ENCODE data around the gene DNAJB4.
"Not testable (repeated sequence)": the region's sequence is repeated elsewhere in the genome, so short reads cannot be mapped to it uniquely, and the experiment has no call there.

DNAJB4 gene

DNA sequence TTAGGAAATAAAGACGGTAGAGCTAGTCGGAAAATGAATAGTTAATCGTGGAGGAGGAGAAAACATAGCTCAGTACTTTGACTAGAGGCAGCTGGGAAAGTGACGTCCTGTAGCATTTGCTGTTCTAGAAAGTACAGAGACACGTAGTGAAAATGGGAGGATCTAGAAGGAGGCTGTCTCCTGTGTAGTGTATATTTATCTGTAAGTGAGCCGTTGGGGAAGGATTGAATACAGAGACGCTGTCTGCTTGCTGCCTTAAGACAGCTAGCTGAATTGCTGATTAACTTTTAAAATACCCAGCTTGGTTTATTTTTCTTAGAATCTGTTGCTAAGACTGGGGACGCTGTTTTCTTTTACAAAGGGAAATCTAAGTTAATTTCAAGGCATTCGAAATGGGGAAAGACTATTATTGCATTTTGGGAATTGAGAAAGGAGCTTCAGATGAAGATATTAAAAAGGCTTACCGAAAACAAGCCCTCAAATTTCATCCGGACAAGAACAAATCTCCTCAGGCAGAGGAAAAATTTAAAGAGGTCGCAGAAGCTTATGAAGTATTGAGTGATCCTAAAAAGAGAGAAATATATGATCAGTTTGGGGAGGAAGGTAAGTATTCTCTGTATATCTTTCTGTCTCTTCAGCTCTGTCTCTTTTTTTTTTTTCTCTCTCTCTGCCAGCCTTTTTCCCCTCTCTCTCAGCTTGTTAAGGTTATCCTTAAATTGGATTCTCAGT, at the start of gene DNAJB4:
Gene DNAJB4 (plus strand): TSS at position 221 of the 729 bp plus-strand sequence. CDS start 172 bp downstream, at position 393.
- no peak for DNase-seq

DNA sequence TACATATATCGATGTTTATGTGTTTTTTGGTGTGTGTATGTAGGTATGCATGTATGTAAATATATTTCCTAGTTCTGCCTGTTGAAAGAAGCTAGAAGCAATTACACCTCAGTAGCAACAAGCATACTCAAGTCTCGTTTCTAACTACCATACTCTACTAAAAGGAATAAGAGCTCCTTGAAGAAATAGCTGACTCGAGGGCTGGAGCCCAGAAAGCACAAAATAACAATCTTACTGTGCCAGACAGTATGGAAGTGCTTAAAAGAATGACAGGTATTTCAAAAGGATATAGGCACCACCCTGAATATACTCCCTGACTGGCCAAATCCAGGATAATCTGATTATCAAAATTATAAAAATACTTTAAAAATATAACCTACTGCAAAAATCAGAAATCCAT, 49.0 kb upstream of the DNAJB4 start:
- DNase-seq = no peak

DNA sequence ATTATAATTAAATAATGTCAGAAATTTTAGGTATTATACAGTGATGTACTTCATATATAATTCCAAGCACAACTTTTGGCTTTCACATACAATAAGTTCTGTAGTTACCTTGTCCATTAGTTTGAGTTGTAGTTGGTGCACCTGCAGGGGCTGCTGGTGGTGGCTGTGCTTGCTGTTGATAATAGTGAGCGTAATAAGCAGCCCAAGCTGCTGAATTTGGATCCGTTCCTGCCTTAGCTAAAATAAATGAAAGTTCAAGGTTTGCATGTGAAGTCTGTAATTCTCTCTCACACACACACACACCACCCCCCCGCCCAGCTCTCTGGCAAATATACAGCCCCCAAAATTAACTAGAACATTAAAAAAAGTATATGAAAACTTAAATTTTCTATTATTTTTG, 48.3 kb upstream of the DNAJB4 start:
- DNase-seq = no peak

DNA sequence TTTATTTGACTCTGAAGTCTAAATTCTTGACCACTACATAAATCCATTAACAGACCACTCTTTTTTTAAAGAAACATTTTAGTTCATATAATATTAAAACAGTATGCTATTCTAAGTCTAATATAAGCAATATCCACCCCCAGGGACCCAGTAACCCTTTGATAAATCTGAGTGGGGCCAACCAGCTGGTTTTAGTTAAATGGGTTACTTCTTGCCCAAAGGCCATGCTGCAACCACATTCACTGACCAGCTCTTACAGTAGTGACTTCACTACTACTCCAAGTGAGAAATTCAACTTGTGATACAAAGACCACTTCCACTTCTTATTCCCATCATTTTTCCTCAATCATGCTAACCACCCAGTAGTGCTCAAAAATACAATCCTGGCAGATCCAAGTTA, 46.3 kb upstream of the DNAJB4 start:
- DNase-seq = no peak

DNA sequence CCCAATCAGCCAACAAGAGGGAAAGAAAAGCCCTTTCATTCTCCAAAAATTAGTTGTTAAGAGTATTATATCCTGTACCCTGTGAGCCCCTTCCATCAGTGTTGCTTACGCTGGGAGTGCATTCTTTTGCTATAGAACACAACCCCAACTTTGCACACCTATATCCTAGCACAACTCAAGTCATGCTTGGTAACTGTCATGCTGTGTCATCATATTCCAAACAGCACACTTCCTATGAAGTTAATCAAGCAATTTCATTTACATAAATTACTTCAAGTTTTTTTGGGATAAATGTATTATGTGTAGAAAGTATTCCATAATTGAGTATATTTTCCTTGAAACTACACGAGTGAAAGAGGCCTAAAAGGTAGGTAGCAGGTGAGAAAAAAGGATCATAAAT, 45.9 kb upstream of the DNAJB4 start:
- no peak for DNase-seq

DNA sequence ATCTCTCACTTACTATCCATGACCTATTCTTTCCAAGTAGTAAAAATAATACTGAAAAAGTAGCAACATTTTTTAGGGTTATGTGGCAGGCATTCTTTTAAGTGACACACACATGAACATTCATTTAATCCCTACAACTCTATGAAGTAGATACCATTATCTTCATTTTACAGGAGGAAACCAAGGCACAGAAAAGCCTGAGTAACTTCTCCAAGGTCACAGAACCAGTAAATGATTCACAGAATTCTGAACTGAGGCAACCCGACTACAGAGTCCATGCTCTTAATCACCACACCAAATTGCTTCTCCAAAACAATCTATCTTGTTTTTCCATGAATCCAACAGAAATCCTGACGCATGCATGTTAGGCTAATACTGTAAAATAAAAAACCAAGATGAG, 43.3 kb upstream of the DNAJB4 start:
- no peak for DNase-seq

DNA sequence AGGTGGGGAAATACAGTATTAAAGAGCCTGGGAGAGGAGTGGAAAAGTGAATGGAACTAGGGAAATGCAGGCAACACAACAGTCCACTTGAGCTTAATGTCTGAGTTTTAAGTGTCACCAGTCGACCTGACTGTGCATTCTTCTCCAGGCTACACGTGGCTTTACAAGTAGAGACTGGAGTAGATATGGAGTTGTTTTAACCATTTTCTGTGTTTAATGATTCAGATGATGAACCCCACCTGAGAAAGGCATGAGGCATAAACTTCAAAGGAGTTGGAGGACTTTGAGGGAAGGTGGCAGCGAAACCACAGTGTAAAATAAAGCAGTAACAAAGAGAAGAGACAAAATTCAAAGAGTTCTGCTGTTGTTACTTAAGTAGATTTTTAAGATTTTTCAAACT, 38.4 kb upstream of the DNAJB4 start:
- DNase-seq = no peak

DNA sequence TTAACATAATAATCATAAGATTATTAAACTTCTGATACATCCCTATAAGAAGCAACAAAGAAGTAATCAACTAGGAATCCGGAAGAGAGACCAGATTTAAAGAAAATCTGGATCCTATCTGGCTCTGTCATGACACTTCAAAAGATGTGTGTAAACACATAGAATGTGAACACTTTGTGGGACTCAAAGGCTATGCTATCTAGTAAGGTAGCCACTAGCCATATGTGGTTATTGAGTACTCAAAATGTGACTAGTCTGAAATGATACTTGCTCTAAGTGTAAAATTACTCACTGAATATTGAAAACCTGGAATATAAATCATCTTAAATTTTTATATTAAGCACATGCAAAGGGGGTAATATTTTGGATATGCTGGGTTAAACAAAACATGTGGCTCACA, 34.5 kb upstream of the DNAJB4 start:
- no peak for DNase-seq

DNA sequence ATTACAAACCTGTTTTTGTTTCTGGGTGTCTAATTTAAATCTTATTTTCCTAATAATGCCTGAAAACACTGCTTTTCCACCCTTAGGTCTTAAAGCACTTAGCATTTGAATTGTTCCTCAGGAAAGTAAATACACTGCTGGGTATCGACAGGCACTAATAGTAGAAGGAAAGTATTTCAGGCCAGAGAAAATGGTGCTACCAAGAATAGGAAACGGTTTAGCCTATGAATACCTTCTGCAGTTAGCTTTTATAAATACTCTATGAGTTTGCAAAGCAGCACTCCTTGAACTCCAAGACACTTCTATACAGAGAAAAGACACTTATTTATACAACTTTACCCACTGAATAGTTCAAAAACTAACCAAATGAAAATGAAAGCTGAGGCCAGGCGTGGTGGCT, 32.7 kb upstream of the DNAJB4 start:
- DNase-seq = no peak

DNA sequence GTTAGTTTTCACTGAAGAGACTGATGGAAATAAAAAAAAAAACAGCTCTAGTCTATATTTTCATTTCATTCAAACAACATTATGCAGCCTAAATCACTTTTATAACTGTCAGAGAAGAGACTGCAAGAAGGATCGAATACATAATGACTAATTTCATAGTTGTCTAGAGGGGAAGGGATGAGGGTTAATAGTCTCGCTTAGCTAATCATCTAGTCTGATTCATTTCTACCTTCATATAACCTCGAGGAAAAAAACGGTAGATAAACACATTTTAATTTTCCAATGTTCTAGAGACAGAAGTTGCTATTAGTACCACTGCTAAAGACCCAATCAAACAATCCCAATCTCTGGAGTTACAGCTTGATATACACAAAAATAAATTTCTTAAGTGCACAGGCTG, 29.4 kb upstream of the DNAJB4 start:
- DNase-seq = no peak

DNA sequence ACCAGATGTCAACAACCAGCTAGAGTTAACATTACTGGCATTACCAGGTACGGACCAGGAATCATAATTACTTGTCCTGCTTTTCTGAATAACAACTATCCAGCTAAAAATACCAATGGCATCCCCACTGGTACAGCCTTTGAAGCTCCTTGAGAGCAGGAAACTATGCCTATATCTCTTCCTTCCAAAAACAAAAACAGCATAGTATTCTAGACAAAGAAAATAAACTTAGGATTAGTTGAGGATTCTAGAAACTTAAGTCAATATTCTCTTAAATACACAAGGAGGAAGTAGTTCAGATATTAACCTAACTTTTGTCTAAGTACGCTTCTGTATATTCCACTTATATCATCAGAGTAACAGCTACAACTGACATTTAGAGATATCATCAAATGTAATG, 28.8 kb upstream of the DNAJB4 start:
- no peak for DNase-seq

DNA sequence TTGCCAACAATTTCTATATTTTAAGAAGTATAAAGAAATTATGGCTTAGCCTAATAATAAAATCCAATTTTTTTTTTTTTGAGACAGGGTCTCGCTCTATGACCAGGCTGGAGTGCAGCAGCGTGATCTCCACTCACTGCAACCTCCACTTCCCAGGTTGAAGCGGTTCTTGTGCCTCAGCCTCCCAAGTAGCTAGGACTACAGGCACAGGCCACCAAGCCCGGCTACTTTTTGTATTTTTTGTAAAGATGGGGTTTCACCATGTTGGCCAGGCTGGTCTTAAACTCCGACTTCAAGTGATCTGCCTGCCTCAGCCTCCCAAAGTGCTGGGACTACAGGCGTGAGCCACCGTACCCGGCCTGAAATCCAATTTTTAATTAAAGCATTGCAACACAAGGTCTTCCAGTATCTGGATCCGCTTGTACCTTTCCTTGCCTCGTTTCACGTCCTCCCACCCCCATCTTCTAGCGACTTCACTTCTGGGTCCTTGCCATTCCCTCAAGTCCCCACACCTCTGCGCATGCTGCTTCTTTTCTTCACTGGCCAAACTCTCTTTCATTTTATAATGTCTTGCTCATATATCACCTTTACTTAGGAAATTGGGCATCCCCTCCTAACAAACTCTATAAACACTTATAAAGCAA, 28.2 kb upstream of the DNAJB4 start:
- no peak for DNase-seq

DNA sequence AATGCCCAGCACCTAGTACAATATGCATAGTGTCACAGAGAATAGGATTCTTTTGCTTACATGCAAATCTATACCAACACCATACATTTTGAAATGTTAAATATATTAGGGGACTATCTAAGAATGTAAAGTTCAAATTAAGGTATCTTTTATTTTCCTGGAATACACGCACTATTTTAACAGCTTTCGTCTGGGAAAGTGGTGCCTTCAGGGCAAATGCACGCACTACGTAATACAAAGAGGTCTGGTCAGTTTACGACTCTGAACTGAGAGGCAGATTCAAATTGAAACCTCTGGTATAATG, 26.8 kb upstream of the DNAJB4 start:
- DNase-seq = no peak

DNA sequence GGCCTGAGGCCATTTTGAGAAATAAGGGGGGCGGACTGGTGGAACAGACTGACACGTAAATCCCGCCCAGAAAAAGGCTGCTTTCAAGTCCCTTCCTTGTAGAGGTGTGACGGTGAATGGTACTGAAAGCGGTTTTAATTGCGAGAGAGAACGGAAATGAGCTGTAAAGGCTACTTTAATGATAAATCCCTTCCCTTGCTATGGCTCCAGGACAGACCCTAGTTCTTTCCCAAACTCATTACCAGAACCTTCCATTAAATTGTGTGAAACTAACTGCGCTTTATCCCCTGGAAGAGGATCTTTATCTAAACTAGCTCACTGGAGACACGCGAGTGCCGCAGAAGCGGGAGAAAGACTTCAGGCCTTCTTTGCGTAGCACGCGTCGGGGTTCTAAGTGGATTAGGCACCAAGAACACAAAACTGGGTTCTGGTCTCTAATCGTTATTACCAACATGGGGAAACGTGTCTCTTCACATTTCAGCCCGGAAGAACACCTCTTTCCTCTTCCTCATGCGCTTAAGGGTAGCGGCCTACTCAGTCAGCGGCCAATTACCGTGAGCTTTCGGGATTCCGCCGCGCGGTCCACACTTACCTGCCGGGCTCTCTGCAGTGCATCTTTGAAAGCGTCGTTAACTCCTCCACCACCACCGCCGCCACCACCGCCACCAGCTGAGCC, 26.3 kb upstream of the DNAJB4 start:
- DNase-seq = peak; percentile 72

DNA sequence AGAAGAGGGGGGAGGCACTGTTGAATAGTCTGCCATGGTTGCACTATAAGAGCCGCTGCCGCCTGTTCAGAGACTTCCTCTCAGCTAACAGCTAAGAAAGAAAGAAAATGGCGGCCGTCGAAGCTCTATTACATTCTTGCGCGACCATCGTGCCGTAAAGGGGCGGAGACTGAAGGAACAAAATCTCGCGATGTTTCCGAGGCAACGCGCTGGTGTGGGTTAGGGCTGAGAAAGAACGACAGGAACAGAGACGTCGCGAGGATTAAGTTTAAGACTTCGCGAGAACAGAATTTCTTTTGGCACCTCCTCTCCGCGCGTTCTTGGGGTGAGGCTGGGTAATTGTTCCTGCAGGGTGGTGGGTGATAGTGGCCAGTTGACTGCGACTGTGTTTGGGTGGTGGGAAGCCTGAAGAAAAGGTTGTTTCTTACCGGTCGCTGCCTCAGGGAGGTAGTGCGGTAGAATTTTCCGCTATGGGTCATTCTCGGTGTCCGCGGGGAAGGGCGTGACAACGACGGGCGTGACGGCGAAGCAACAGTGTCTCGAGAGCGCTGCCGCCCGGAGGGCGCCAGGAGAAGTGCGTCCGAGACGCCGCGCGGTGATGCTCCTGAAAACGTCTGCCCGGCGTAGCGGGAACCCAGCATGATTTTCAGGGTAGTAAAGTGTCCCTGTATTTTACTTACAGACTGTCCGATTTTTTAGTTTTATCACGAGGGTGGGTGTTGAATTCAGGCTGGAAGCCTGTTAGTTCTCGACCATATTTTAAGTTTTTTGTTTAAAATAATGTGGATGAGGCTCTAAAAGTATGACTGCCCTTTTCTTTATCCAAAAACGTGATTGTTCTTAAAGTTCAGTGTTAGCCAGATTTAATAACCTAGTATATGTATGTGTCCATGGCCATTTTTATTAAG, 25.5 kb upstream of the DNAJB4 start, which contains the start of gene FUBP1:
Gene FUBP1 (minus strand): TSS at position 104 of the 908 bp plus-strand sequence. CDS start 68 bp downstream, at position 36.
- DNase-seq = peak; percentile 99

DNA sequence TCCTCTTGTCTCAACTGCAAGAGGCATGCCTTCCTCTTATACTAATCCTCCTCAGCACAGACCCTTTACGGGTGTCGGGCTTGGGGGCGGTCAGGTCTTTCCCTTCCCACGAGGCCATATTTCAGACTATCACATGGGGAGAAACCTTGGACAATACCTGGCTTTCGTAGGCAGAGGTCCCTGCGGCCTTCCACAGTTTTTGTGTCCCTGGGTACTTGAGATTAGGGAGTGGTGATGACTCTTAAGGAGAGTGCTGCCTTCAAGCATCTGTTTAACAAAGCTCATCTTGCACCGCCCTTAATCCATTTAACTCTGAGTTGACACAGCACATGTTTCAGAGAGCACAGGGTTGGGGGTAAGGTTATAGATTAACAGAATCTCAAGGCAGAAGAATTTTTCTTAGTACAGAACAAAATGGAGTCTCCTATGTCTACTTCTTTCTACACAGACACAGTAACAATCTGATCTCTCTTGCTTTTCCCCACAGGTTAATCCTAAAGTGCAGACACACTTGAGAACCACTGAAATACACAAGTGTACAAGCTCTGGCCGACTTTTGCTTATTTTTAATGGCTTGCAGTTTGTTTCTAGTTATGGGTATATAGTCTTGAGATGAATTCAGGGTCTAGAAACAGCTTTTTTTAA, 21.3 kb upstream of the DNAJB4 start:
- DNase-seq = not testable (repeated sequence)

DNA sequence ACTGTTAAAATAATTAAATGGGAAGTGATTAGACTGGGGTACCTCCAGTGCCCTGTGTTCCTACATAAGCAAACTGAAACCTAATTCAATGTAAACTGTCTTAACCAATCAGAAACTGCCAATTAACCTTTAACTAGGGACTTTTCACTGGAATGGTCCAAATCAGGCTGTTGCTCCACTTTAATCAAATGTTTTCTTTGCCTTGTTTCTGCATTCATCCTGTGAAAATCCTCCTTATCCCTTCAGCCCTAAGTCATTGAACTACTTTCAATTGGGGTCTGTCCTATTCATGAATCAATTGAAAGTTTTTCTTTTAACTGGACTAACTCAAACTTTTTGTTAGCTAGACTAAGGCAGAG, 20.8 kb upstream of the DNAJB4 start:
- no peak for DNase-seq

DNA sequence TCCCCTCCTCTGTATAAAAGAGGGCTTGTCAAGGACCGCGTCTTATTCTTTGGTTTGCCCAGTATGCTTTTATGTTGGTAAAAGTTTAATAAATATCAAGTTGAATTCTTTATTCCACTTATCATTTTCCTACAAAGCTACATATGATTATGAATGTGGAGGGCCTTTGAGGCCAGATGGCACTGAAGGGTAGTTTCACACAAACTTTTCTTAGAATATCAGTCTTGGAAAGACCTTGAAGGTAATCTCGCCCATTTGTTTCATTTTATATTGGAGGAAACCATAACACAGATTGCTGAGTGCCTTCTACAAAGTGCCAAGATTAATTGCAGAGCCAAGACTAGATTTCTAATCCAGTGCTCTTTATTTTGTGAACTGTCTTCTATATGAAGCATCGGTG, 20.1 kb upstream of the DNAJB4 start:
- DNase-seq = no peak

DNA sequence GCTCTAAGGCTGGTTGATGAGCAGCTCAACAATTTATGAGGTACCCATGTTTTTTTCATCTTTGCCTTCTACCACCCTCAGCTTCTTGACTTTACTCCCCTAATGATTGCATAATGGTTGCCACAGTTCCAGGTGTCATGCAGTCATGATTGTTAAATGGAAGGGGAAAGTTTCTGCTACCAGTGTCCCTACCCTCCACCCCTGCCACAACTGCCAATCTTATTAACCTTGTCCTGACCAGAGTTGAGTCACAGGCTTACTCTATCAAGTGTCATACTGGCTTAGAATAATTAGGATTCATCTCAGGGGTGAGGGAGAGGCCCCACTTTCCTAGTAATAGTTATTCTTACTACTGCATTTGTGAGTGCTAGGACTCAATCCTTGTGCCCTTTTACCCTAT, 17.9 kb upstream of the DNAJB4 start:
- DNase-seq = no peak

DNA sequence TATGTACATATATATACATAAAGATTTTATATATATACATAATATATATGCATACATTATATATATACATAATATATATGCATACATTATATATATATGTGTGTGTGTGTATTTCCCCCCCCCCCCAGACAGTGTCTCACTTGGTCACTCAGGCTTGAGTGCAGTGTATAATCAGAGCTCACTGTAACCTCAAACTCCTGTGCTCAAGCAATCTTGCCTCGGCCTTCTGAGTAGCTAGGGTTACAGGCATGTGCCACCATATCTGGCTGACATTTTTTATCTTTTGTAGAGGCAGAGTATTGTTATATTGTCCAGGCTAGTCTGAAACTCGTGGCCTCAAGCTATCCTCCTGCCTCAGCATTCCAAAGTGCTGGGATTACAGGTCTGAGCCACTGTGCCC, 16.8 kb upstream of the DNAJB4 start:
- DNase-seq = no peak

DNA sequence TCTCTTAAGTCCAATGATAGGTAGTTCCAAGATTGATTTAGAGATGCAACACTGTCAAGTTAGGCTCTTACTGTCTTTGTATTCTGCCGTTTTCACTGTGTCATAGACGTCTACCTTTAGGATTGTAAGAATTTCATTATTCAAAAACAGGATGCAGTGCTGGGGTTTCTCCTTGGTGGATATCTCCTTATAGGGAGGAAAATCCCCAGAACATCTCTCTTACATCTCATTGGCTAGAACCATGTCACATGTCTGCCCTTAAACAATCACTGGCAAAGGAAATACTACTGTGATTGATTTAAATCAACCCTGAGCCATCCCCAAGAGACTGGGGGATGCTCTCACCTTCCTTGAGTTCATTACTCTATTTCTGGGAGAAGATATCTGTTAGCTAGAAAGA, 15.0 kb upstream of the DNAJB4 start:
- no peak for DNase-seq

DNA sequence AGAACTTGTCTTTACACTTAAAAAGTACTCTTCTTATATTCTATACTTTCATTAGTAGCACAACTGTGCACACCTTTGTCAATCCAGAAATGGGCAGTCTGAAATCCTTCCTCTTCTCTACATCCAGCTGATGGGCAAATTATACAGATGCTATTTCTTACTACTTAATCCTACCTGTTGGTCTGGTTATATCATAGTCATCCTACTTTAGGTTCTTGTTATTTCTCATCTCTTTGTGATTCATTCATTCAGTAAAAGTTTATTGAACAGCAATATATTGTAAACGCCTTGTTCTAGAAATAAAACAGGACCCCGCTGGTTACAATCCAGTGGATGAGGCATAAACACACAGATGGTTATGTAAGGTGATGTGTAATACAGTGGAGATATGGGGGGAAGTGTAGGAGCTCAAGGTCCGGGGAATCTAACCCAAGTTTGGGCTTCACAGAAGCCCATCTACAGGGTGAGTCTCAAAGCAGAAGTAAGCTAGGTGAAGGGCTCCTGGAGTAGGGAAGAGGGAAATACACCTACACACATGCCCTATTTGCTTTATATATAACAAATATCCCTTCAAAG, 14.0 kb upstream of the DNAJB4 start:
- no peak for DNase-seq

DNA sequence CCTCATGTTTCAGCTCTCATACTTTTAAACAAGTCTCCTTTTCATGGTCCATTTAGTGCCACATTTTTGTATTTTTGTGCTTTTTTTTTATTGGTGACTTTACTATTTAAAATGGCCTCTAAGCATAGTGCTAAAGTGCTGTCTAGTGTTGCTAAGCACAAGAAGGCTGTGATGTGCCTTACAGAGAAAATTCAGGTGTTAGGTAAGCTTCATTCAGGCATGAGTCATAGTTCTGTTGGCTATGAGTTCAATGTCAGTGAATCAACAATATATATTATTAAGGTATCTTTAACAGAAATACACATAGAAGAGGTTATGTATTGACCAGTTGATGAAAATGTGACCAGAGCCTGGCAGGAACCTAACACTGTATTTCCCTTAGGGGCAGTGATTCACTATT, 13.1 kb upstream of the DNAJB4 start:
- DNase-seq = no peak

Data from NCI-H1694 treated with DMSO at 0.1 percent for 48 hours (cell line).